Right lobe of liver (tissue), 6 donors: ENCODE measurements around the gene VARS1. TPM values are rescaled to one million over a fixed set of nuclear protein-coding genes. Genes with fewer than 3 reads are reported as not detected.
"Not testable (repeated sequence)": the region's sequence is repeated elsewhere in the genome, so short reads cannot be mapped to it uniquely, and the experiment has no call there.

Experiments used
- ATAC-seq, 4 donors: fragments of 200-7000 bp; cut with Tn5 transposase; one replicate each; pipeline ENCODE4 v1.9.1; 2020; ENCODE audit warnings: mild to moderate bottlenecking in 4 of 4, moderate library complexity in 4 of 4
- DNase-seq, 3 donors: peaks; one replicate each; pipeline ENCODE4 v3.0.0-alpha.2; 2020
- H3K27ac ChIP-seq, 3 donors: fragments of 200-600 bp; one replicate each; pipeline ENCODE4 v1.8.0; 2022
- H3K27me3 ChIP-seq, 2 donors: fragments of 200-600 bp; one replicate each; pipeline ENCODE4 v1.8.0; 2022
- H3K36me3 ChIP-seq, 4 donors: fragments of 200-600 bp; sonication (generic) in 1 of 4; one replicate each; pipeline versions ENCODE4 v1.5.1 to v1.8.0; 2017 to 2022; ENCODE audit warnings: control low read depth in 1 of 4
- H3K4me1 ChIP-seq, 4 donors: fragments of 200-600 bp; sonication (generic) in 1 of 4; one replicate each; pipeline versions ENCODE4 v1.5.1 to v1.8.0; 2017 to 2022; ENCODE audit warnings: control low read depth in 1 of 4
- H3K4me3 ChIP-seq, 3 donors: fragments of 200-600 bp; one replicate each; pipeline ENCODE4 v1.8.0; 2022
- H3K9me3 ChIP-seq, 4 donors: fragments of 200-600 bp; sonication (generic) in 1 of 4; one replicate each; pipeline versions ENCODE4 v1.5.1 to v1.8.0; 2017 to 2022; ENCODE audit warnings: control low read depth in 1 of 4
- POLR2A ChIP-seq: fragments of 450-650 bp; IDR thresholded peaks from one replicate; pipeline ENCODE4 v1.6.1; 2017; ENCODE audit warnings: antibody characterized with exemption, mild to moderate bottlenecking
- WGBS: methylation state at CpG from one replicate; pipeline ENCODE4 v1.1.6; 2018; ENCODE audit warnings: low coverage, low lambda C conversion rate; ENCODE audit not compliant: insufficient coverage; ENCODE audit errors: missing lambda C conversion rate; 5-methylcytosine and 5-hydroxymethylcytosine counted together
- intact Hi-C, 2 donors: fragments of 100-400 bp; cut with DNase I; formaldehyde crosslinking; loops; one replicate each; pipeline versions ENCODE4 v1.11.2 to v1.14.1; 2022
- long read RNA-seq: library from polyadenylated mRNA; unstranded; transcript quantifications from one replicate; pipeline ENCODE4 v2.0.0, GENCODE V29; 2019
- total RNA-seq, 6 experiments: library from RNA; depleted of rRNA in 2 of 6; stranded (reverse); fragments of >200 nt in 2 of 6; fragmentation: NEBNext Ultra II Directional in 3 of 6; extraction: Animal tissue kit (Norgen Biotek cat#: 25700) in 3 of 6; gene quantifications; one replicate each; pipeline versions ENCODE4 v1.1.0 to v1.2.4, GENCODE V29; 2016 to 2023
- TF ChIP-seq, protein P1 (sequence below), 4 donors: fragments of 200-600 bp in 3 of 4; fragments of 450-650 bp in 1 of 4; IDR thresholded peaks; one replicate each; pipeline versions ENCODE4 v1.5.1 to v1.8.0; 2016 to 2022; ENCODE audit warnings: antibody characterized with exemption in 4 of 4, mild to moderate bottlenecking in 2 of 4
- donor health status: DM: no; HTN: yes; CAD: no.
- donor health status: DM: no; HTN: no; CAD: no.
- donor health status: DM: no; HTN: no; CAD: no.
- donor health status: DM: no; HTN: yes; CAD: no.
- donor health status: DM: no; HTN: yes; CAD: no.

Gene VARS1
- 10 to 100 TPM; 31.0 to 58.1 (median 41.0) TPM for total RNA-seq
- long read RNA-seq, partial matches to known transcripts: 1 of 1 reads
- long read RNA-seq, other reads (novel, unspliced or antisense): 0 of 1 reads

DNA sequence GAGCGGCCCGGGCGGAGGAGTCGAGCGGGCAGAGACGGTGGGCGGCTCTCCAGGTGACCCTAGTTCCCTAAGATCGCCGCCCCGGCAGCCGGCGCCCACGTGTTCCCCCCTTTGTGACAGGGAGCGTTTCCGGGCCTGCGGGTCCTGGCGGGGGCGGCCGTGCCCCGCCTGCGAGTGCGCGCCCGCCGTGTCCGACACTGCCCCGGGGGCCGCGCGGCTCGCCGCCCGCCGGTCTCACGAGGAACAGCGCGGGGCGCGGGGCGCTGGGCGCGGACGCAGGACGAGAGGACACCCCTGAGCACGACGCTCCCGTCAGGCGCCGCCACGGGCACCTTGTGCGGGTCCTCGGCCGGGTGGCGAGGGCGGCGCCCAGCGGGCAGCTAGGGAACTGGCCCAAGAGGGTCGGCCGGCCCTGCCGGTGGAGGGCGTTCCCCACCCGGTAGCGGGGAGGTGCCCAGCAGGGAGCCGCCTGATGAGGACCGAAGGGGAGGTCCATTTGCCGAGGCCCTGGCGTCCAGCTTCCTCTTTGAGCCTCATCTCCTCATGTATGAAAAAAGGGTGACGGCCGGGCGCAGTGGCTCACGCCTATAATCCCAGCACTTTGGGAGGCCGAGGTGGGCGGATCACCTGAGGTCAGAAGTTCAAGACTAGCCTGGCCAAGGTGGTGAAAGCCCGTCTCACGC, at the start of gene VARS1:
Gene VARS1, minus strand, starts transcription at position 137 of the 683 bp plus-strand sequence. CDS start 535 bp downstream, outside the sequence.
- H3K36me3 ChIP-seq: no peaks in the 10 kb centered on the region
- DNase-seq (peak; percentile 96 to 97 (median 96)), ATAC-seq (peak; percentile 96 to 98 (median 97))
- intact Hi-C loops: no loop called here
- no peaks in the 10 kb centered on the region for H3K9me3 ChIP-seq
- H3K27me3 ChIP-seq: no peaks in the 10 kb centered on the region
- H3K4me3 ChIP-seq: peak within 1 kb of the TSS; percentile 80 to 97 (median 90)
- H3K27ac ChIP-seq: peak within 1 kb of the TSS; percentile 92 to 99 (median 94)
- 0% methylated on average over 11 of the region's 75 CpGs for WGBS
- H3K4me1 ChIP-seq: peaks cover 0 to 16% (median 4%) of the 10 kb centered on the region in 4 donors
- peak; percentile 79 for TF ChIP-seq POLR2A
- TF ChIP-seq, protein P1, sequence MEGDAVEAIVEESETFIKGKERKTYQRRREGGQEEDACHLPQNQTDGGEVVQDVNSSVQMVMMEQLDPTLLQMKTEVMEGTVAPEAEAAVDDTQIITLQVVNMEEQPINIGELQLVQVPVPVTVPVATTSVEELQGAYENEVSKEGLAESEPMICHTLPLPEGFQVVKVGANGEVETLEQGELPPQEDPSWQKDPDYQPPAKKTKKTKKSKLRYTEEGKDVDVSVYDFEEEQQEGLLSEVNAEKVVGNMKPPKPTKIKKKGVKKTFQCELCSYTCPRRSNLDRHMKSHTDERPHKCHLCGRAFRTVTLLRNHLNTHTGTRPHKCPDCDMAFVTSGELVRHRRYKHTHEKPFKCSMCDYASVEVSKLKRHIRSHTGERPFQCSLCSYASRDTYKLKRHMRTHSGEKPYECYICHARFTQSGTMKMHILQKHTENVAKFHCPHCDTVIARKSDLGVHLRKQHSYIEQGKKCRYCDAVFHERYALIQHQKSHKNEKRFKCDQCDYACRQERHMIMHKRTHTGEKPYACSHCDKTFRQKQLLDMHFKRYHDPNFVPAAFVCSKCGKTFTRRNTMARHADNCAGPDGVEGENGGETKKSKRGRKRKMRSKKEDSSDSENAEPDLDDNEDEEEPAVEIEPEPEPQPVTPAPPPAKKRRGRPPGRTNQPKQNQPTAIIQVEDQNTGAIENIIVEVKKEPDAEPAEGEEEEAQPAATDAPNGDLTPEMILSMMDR (IDR thresholded peaks at IDR 0.05): peak; percentile 82 to 96 (median 87)

DNA sequence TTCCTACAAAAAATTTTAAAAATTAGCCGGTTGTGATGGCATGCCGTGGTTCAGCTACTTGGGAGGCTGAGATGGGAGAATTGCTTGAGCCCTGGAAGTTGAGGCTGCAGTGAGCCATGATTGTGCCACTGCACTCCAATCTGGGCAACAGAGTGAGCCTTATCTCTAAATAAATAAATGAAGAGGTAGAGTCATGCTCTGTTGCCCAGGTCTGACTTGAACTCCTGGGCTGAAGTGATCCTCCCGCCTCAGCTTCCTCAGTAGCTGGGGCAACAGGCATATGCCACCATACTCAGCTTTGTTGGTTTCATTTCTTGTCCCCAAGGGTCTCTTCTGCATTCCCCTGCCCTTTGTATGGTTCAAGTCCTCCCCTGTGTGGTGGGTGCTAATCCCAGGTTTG, 49.0 kb upstream of the VARS1 start:
- Histone ChIP-seq H3K36me3 (peaks cover 6 to 16% (median 10%) of the 10 kb centered on the region in 4 donors), H3K4me3 (no peak overlapping the region), H3K27ac (no peak overlapping the region), H3K4me1 (no peaks in the 10 kb centered on the region), H3K27me3 (no peaks in the 10 kb centered on the region), H3K9me3 (no peaks in the 10 kb centered on the region)
- TF ChIP-seq POLR2A: no peak
- TF ChIP-seq, protein P1 (IDR thresholded peaks at IDR 0.05): no peak
- peak in 3 of 4 donors; percentile 23 to 45 (median 38) for ATAC-seq
- intact Hi-C loops: no loop called here
- no peak for DNase-seq
- WGBS: 94% methylated on average over 3 of the region's 3 CpGs

DNA sequence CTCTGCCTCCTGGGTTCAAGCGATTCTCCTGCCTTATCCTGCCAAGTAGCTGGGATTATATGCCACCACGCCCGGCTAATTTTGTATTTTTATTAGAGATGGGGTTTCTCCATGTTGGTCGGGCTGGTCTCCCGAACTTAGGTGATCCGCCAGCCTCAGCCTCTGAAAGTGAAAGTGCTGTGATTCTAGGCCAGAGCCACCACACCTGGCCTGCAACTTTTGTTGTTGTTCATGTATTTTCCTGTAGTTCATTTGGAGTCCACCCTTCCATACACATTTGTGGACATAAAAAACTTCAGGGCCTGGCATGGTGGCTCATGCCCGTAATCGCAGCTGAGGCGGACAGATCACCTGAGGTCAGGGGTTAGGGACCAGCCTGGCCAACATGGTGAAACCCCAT, 46.5 kb upstream of the VARS1 start:
- peaks cover 11 to 41% (median 24%) of the 10 kb centered on the region in 4 donors for H3K36me3 ChIP-seq
- TF ChIP-seq, protein P1 (IDR thresholded peaks at IDR 0.05): no peak
- no peak for TF ChIP-seq POLR2A
- H3K4me3 ChIP-seq: no peak overlapping the region
- peaks cover 0 to 14% (median 4%) of the 10 kb centered on the region in 4 donors for H3K4me1 ChIP-seq
- no peak overlapping the region for H3K27ac ChIP-seq
- DNase-seq (no peak), ATAC-seq (no peak)
- no peaks in the 10 kb centered on the region for H3K9me3 ChIP-seq
- intact Hi-C loops: no loop called here
- WGBS: 97% methylated on average over 9 of the region's 9 CpGs
- H3K27me3 ChIP-seq: no peaks in the 10 kb centered on the region

DNA sequence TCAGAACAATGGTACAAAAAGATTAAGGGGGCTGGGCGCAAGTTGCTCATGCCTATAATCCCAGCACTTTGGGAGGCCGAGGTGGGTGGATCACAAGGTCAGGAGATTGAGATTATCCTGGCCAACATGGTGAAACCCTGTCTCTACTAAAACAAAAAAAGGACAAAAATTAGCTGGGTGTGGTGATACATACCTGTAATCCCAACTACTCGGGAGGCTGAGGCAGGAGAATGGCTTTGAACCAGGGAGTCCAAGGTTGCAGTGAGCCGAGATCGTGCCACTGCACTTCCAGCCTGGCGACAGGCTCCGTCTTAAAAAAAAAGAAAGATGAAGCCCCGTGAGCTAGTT, 44.2 kb upstream of the VARS1 start:
- ATAC-seq, DNase-seq, H3K27me3 ChIP-seq, H3K9me3 ChIP-seq, H3K27ac ChIP-seq, H3K4me3 ChIP-seq: not testable (repeated sequence)
- intact Hi-C loops: loop anchor here (10.0 kb wide), 1 partner anchor 65 kb away; the partner anchor contains the start of gene VWA7 (in 2 of the 2)
- 86% methylated on average over 8 of the region's 8 CpGs for WGBS
- H3K4me1 ChIP-seq: peaks cover 0 to 27% (median 10%) of the 10 kb centered on the region in 4 donors
- peaks cover 11 to 41% (median 24%) of the 10 kb centered on the region in 4 donors for H3K36me3 ChIP-seq

DNA sequence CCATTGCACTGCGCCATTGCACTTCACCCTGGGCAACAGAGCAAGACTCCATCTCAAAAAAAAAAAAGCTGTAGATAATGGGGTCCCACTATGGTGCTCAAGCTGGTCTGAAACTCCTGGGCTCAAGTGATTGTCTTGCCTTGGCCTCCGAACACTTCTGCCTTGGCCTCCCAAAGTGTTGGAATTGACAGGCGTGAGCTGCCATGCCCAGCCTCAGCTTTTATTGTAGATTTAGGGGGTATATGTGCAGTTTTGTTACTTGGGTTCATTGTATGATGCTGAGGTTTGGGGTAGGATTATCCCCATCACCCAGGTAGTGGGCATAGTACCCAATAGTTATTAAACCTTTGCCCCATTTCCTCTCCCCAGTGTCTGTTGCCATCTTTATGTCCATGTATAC, 43.4 kb upstream of the VARS1 start:
- H3K4me1 ChIP-seq: peaks cover 0 to 27% (median 11%) of the 10 kb centered on the region in 4 donors
- WGBS: 67% methylated on average over 1 of the region's 3 CpGs
- H3K27ac ChIP-seq: no peak overlapping the region
- no peaks in the 10 kb centered on the region for H3K27me3 ChIP-seq
- DNase-seq (no peak), ATAC-seq (no peak)
- no peaks in the 10 kb centered on the region for H3K9me3 ChIP-seq
- no peak for TF ChIP-seq POLR2A
- TF ChIP-seq, protein P1 (IDR thresholded peaks at IDR 0.05): no peak
- peaks cover 11 to 41% (median 24%) of the 10 kb centered on the region in 4 donors for H3K36me3 ChIP-seq
- no peak overlapping the region for H3K4me3 ChIP-seq
- intact Hi-C loops: loop anchor here (10.0 kb wide), 1 partner anchor 64 kb away; the partner anchor contains the start of gene VWA7 (in 2 of the 2)

DNA sequence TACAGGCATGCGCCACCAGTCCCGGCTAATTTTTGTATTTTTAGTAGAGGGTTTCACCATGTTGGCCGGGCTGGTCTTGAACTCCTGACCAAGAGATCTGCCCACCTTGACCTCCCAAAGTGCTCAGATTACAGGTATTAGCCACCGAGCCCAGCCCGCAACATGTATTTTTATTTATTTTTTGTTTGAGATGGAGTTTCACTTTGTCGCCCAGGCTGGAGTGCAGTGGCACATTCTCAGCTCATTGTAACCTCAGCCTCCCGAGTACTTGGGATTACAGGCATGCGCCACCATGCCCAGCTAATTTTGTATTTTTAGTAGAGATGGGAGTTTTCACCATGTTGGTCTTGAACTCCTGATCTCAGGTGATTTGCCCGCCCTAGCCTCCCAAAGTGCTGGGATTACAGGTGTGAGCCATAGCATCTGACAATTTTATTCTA, 42.6 kb upstream of the VARS1 start:
- ATAC-seq, H3K27ac ChIP-seq: not testable (repeated sequence)
- intact Hi-C loops: loop anchor here (10.0 kb wide), 1 partner anchor 63 kb away; the partner anchor contains the start of gene VWA7 (in 2 of the 2)

More for the DNA sequence above, 42.6 kb upstream of the VARS1 start:
- not testable (repeated sequence) for H3K4me3 ChIP-seq, H3K27me3 ChIP-seq, H3K9me3 ChIP-seq, DNase-seq
- peaks cover 0 to 28% (median 13%) of the 10 kb centered on the region in 4 donors for H3K4me1 ChIP-seq
- H3K36me3 ChIP-seq: peaks cover 11 to 41% (median 24%) of the 10 kb centered on the region in 4 donors
- 94% methylated on average over 8 of the region's 9 CpGs for WGBS
